HepG2 (cell line): ENCODE results near the gene SFTA2. TPM values are rescaled to one million over a fixed set of nuclear protein-coding genes. Genes with fewer than 3 reads are reported as not detected.
A peak's percentile ranks its signal among the peaks of the same experiment; 100 is the strongest.

ENCODE experiments used
- ATAC-seq: fragments of 200-7000 bp; cut with Tn5 transposase; 3 replicates; pipeline ENCODE4 v1.9.1; 2020; ENCODE audit warnings: mild to moderate bottlenecking, moderate library complexity
- BruUV-seq: library from RNA; stranded (reverse); fragments of 400-500 nt; replicated peaks from 2 replicates; lab custom pipeline; 2021; lab: Mats Ljungman, UMichigan
- CTCF ChIA-PET: fragments of 300-600 bp; formaldehyde crosslinking; extraction: SDS; loops from one replicate; lab custom pipeline; 2021; ENCODE audit warnings: low total read pairs, inconsistent platforms, low intra/inter-chr PET ratio; lab: Yijun Ruan, JAX
- POLR2A ChIA-PET: fragments of 350-600 bp; sonication (Branson Sonifier 250); formaldehyde crosslinking; loops from one replicate; lab custom pipeline; 2020; ENCODE audit warnings: antibody characterized with exemption, inconsistent platforms; lab: Yijun Ruan, JAX
- DNase-seq: peaks from one replicate; pipeline ENCODE4 v3.0.0-alpha.2; 2015; ENCODE audit warnings: low spot score
- FAIRE-seq: peaks from 3 replicates; lab custom pipeline; 2011; peaks lifted over from hg19 to GRCh38; lab: Jason Lieb, UNC
- H2AFZ ChIP-seq: one replicate; pipeline ENCODE4 v1.6.1; 2011; ENCODE audit warnings: low read length, inconsistent platforms
- H3K27ac ChIP-seq: fragments of 300-600 bp; 3 replicates; pipeline ENCODE4 v1.8.0; 2011; ENCODE audit warnings: mixed run types, mild to moderate bottlenecking, mixed read lengths, low read length, inconsistent platforms; ENCODE audit not compliant: insufficient read depth; ENCODE audit errors: extremely low read length
- H3K27me3 ChIP-seq, 2 experiments: fragments of 200-600 bp in 1 of 2; 2 replicates in 1 of 2; 3 replicates in 1 of 2; pipeline versions ENCODE4 v1.6.0 to v1.8.0; 2011; ENCODE audit warnings: low read length in 2 of 2, mild to moderate bottlenecking in 2 of 2, moderate library complexity in 2 of 2, inconsistent platforms in 1 of 2; ENCODE audit not compliant: insufficient read depth in 2 of 2, control insufficient read depth in 1 of 2
- H3K36me3 ChIP-seq, 2 experiments: fragments of 200-600 bp in 1 of 2; replicated peaks in 1 of 2; 2 replicates in 1 of 2; 3 replicates in 1 of 2; pipeline versions ENCODE4 v1.5.1 to v1.8.0; 2011; ENCODE audit warnings: low read length in 2 of 2, inconsistent platforms in 1 of 2; ENCODE audit not compliant: insufficient read depth in 2 of 2, control insufficient read depth in 1 of 2
- H3K4me1 ChIP-seq: 2 replicates; pipeline ENCODE4 v1.5.1; 2012; ENCODE audit warnings: low read length, inconsistent platforms; ENCODE audit not compliant: insufficient read depth
- H3K4me2 ChIP-seq: 2 replicates; pipeline ENCODE4 v1.6.0; 2011; ENCODE audit warnings: low read depth, low read length, inconsistent platforms
- H3K4me3 ChIP-seq, 3 experiments: fragments of 200-600 bp in 1 of 3; sonication (generic), shearing (Covaris generic) in 1 of 3; replicated peaks in 1 of 3; 2 replicates each; pipeline ENCODE4 v1.5.1; 2011 to 2016; ENCODE audit warnings: low read length in 3 of 3, inconsistent platforms in 2 of 3, low read depth in 2 of 3, mild to moderate bottlenecking in 2 of 3, control low read depth in 1 of 3, mixed read lengths in 1 of 3; ENCODE audit not compliant: insufficient read depth in 1 of 3
- H3K79me2 ChIP-seq: one replicate; pipeline ENCODE4 v1.6.1; 2011; ENCODE audit warnings: low read length, inconsistent platforms; ENCODE audit not compliant: insufficient read depth
- H3K9ac ChIP-seq: 2 replicates; pipeline ENCODE4 v1.6.0; 2011; ENCODE audit warnings: mild to moderate bottlenecking, low read depth, low read length, inconsistent platforms; ENCODE audit not compliant: insufficient read depth
- H3K9me3 ChIP-seq: 2 replicates; pipeline ENCODE4 v1.5.1; 2012; ENCODE audit warnings: mild to moderate bottlenecking, low read length
- H4K20me1 ChIP-seq: 2 replicates; pipeline ENCODE4 v1.6.0; 2011; ENCODE audit warnings: inconsistent platforms, mild to moderate bottlenecking, low read length, moderate library complexity; ENCODE audit not compliant: insufficient read depth
- CBX2 ChIP-seq, 2 experiments: fragments of 200-600 bp in 1 of 2; sonication (generic); formaldehyde crosslinking in 1 of 2; IDR thresholded peaks; 2 replicates each; pipeline versions ENCODE4 v1.7.0 to v1.8.1; 2018 to 2022; ENCODE audit warnings: low read depth in 2 of 2, low read length in 1 of 2, mild to moderate bottlenecking in 1 of 2, missing genetic modification reagents in 1 of 2
- FIP1L1 ChIP-seq: fragments of 200-400 bp; formaldehyde crosslinking; IDR thresholded peaks from 2 replicates; pipeline ENCODE4 v1.6.1; 2018; ENCODE audit warnings: low read depth, mild to moderate bottlenecking, low read length, moderate library complexity, borderline replicate concordance; ENCODE audit not compliant: insufficient read depth
- GTF2F1 ChIP-seq: fragments of 150-350 bp; IDR thresholded peaks from 2 replicates; pipeline ENCODE4 v1.6.1; 2014; ENCODE audit warnings: low read length
- HES4 ChIP-seq: sonication (generic); formaldehyde crosslinking; IDR thresholded peaks from 2 replicates; pipeline ENCODE4 v1.9.0; 2021; ENCODE audit warnings: mild to moderate bottlenecking, missing genetic modification reagents, borderline replicate concordance
- HMG20A ChIP-seq: IDR thresholded peaks from 2 replicates; pipeline ENCODE4 v1.6.1; 2016; ENCODE audit warnings: borderline replicate concordance
- IKZF4 ChIP-seq: sonication (generic); formaldehyde crosslinking; IDR thresholded peaks from 2 replicates; pipeline ENCODE4 v1.5.1; 2020; ENCODE audit warnings: borderline replicate concordance, mild to moderate bottlenecking, low read depth, missing genetic modification reagents; ENCODE audit errors: not compliant biosample characterization
- MEIS1 ChIP-seq: sonication (generic); formaldehyde crosslinking; IDR thresholded peaks from 2 replicates; pipeline ENCODE4 v1.9.0; 2021; ENCODE audit warnings: mild to moderate bottlenecking, missing genetic modification reagents, moderate library complexity, borderline replicate concordance
- SKI ChIP-seq: fragments of 450-650 bp; IDR thresholded peaks from one replicate; pipeline ENCODE4 v1.6.1; 2018; ENCODE audit warnings: mild to moderate bottlenecking; ENCODE audit not compliant: partially characterized antibody
- SSRP1 ChIP-seq: IDR thresholded peaks from 2 replicates; pipeline ENCODE4 v1.6.1; 2016; ENCODE audit warnings: control low read depth
- ZBTB8A ChIP-seq: sonication (generic); formaldehyde crosslinking; IDR thresholded peaks from 2 replicates; pipeline ENCODE4 v1.4.0; 2020; ENCODE audit warnings: mild to moderate bottlenecking, low read depth, missing genetic modification reagents, borderline replicate concordance
- ZNF205 ChIP-seq: IDR thresholded peaks from 2 replicates; pipeline ENCODE4 v1.6.1; 2018; ENCODE audit warnings: missing biosample characterization, missing genetic modification reagents
- ZNF501 ChIP-seq: sonication (generic); formaldehyde crosslinking; IDR thresholded peaks from 2 replicates; pipeline ENCODE4 v1.5.1; 2020; ENCODE audit warnings: mild to moderate bottlenecking, moderate library complexity, missing genetic modification reagents
- ZNF704 ChIP-seq: sonication (generic); formaldehyde crosslinking; IDR thresholded peaks from 2 replicates; pipeline ENCODE4 v1.8.1; 2023; ENCODE audit warnings: mild to moderate bottlenecking, inconsistent platforms, moderate library complexity, missing genetic modification reagents, borderline replicate concordance
- ZNF709 ChIP-seq: sonication (generic); formaldehyde crosslinking; IDR thresholded peaks from 2 replicates; pipeline ENCODE4 v1.5.0; 2020; ENCODE audit warnings: mild to moderate bottlenecking, missing genetic modification reagents
- ZNF761 ChIP-seq: sonication (generic); formaldehyde crosslinking; conservative IDR thresholded peaks from 2 replicates; pipeline ENCODE4 v1.4.0; 2020; ENCODE audit warnings: mild to moderate bottlenecking, missing genetic modification reagents
- ZNF792 ChIP-seq: IDR thresholded peaks from 2 replicates; pipeline ENCODE4 v1.6.1; 2016
- ZSCAN31 ChIP-seq: sonication (generic); formaldehyde crosslinking; IDR thresholded peaks from 2 replicates; pipeline ENCODE4 v1.5.0; 2020; ENCODE audit warnings: low read depth, mild to moderate bottlenecking, missing genetic modification reagents
- WGBS: methylation state at CpG from one replicate; pipeline ENCODE4 v1.1.6; 2017; ENCODE audit warnings: low lambda C conversion rate; 5-methylcytosine and 5-hydroxymethylcytosine counted together
- in situ Hi-C: cut with HindIII; loops from 2 replicates; pipeline ENCODE4 v1.10.0; 2017; ENCODE audit warnings: low pct_unique_long_range_greater_than_20kb; ENCODE audit not compliant: extremely low pct_ligation_motif_present
- intact Hi-C: fragments of 100-400 bp; cut with micrococcal nuclease; formaldehyde crosslinking; loops from one replicate; pipeline ENCODE4 v1.10.0; 2022; ENCODE audit not compliant: unreplicated experiment
- polyA plus RNA-seq, 8 experiments: library from polyadenylated mRNA; depleted of rRNA in 3 of 8; stranded (reverse) in 7 of 8; unstranded in 1 of 8; fragments of >200 nt; fragmentation: Illumina TruSeq in 4 of 8; extraction: Trizol in 4 of 8; gene quantifications; 2 replicates each; pipeline versions ENCODE4 v1.2.1 to v1.2.3, GENCODE V29; 2011 to 2016; ENCODE audit warnings: low read depth in 4 of 8, missing spikeins in 1 of 8, mixed read lengths in 1 of 8; ENCODE audit not compliant: insufficient read depth in 1 of 8
- total RNA-seq, 5 experiments: library from RNA; depleted of rRNA; stranded (reverse); fragments of >200 nt; fragmentation: Illumina TruSeq; extraction: Trizol; gene quantifications; 2 replicates each; pipeline ENCODE4 v1.2.3, GENCODE V29; 2016; ENCODE audit warnings: low read depth in 1 of 5

The SFTA2 gene
- total and polyA plus RNA-seq, 2 of the 13 experiments (the other 11 are each of a cell fraction or from before 2014, with no cell fraction given) = not detected

- TF ChIP-seq SKI = no peak
- TF ChIP-seq MEIS1 (CRISPR knock-in tag) = 0 out of 2 replicates have a peak, but pooled peaks have one; percentile 14
- TF ChIP-seq ZNF501 (CRISPR knock-in tag) = no peak
- TF ChIP-seq IKZF4 (CRISPR knock-in tag) = peak; percentile 63
- peak; percentile 83; the same call in 1 of the 2 replicates for TF ChIP-seq SSRP1 (CRISPR knock-in tag)
- no peak for TF ChIP-seq ZBTB8A (CRISPR knock-in tag)
These were observed 45.7 kb downstream of the SFTA2 start (continued) for GRCh38 chr6:30885999-30886896.

GRCh38 chr6:30885481-30885998 lies 46.4 kb downstream of the SFTA2 start:
- Histone ChIP-seq H3K4me3 (peak overlapping the region; percentile 80 to 91 (median 82)), H3K36me3 (peaks cover 10 to 21% of the 10 kb centered on the region in 2 experiments), H4K20me1 (peaks cover 4% of the 10 kb centered on the region; the same call in 1 of the 2 replicates), H2AFZ (no peak overlapping the region), H3K79me2 (peaks cover 19% of the 10 kb centered on the region), H3K4me1 (peaks cover 56% of the 10 kb centered on the region), H3K27me3 (peaks cover 6 to 21% of the 10 kb centered on the region in 2 experiments), H3K4me2 (peak overlapping the region; percentile 90), H3K27ac (peak overlapping the region; percentile 50), H3K9ac (peak overlapping the region; percentile 65), H3K9me3 (no peaks in the 10 kb centered on the region)
- CTCF ChIA-PET = no interaction called here
- ATAC-seq (peak; percentile 40), FAIRE-seq (no peak), DNase-seq (peak; percentile 70)
- POLR2A ChIA-PET = interaction anchor here (1.1 to 5.9 kb wide), 7 partner anchors 21 to 206 kb away, joined by 3 to 45 read pairs (median 10); partner anchors contain the start of genes GTF2H4 and VARS2
- 2% methylated on average over 6 of the region's 7 CpGs for WGBS
- intact Hi-C loops = loop anchor here (1.0 kb wide), 1 partner anchor 22 kb away; no protein-coding TSS in a partner anchor
- BruUV-seq = no TSS peak
- in situ Hi-C loops = no loop called here
- no peak for TF ChIP-seq FIP1L1
- no peak for TF ChIP-seq ZNF709
- 0 out of 2 replicates have a peak, but pooled peaks have one; percentile 7 for TF ChIP-seq ZNF704 (CRISPR knock-in tag)
- no peak for TF ChIP-seq CBX2 (IDR thresholded peaks at IDR 0.05; ENCODE audit: low read depth, low read length)
- no peak for TF ChIP-seq CBX2 (CRISPR knock-in tag; IDR thresholded peaks at IDR 0.05; ENCODE audit: low read depth)
- TF ChIP-seq ZNF792 (CRISPR knock-in tag) = peak; percentile 21
- peak; percentile 6; the same call in 1 of the 2 replicates for TF ChIP-seq ZNF761 (CRISPR knock-in tag)
- no peak for TF ChIP-seq HES4 (CRISPR knock-in tag)
- TF ChIP-seq ZSCAN31 (CRISPR knock-in tag) = 0 out of 2 replicates have a peak, but pooled peaks have one; percentile 48
- no peak for TF ChIP-seq ZNF205 (CRISPR knock-in tag)
- no peak for TF ChIP-seq HMG20A (CRISPR knock-in tag)
- no peak for TF ChIP-seq GTF2F1
